NCI-H226 (cell line): ENCODE results near the gene ACACB.

Experiments used
- DNase-seq: peaks from one replicate; pipeline ENCODE4 v3.0.0-alpha.2; 2015

The ACACB gene

DNA sequence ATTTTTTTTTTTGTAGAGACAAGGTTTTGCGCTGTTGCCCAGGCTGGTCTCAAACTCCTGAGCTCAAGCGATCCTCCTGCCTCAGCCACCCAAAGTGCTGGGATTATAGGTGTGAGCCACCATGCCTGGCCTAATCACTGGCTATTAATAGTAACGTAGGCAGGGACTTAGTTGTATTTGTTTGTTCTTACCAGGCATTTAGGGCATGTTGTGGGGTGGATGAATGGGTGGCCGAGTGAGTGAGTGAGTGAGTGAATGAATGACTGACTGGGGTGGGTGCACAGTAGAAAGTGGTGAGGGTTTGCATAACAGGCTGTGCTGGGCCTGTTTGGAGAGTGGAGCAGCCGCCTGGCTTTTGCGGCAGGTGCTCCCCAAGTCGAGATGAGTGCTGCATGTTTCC is 105.7 kb downstream of the ACACB start:
- no peak for DNase-seq

- DNase-seq, result no peak
These were observed 106.1 kb downstream of the ACACB start for GRCh38 chr12:109222496-109222895.

DNA sequence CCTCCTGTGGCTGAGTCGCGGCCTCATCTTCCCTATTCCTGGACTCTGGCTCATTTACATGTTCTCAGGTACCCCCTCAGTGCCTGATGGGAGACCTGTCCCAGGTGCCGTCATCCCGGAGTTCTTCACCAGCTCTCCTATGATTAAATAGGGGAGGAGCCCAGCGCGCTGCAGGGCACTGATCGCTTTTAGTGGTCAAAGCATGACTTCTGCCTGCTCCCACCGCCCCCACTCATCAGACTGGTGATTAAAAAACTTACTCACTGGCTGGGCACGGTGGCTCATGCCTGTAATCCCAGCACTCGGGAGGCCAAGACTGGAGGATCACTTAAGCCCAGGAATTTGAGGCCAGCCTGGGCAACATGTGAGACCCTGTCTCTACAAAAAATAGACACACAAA is 106.8 kb downstream of the ACACB start:
- DNase-seq, result no peak

DNA sequence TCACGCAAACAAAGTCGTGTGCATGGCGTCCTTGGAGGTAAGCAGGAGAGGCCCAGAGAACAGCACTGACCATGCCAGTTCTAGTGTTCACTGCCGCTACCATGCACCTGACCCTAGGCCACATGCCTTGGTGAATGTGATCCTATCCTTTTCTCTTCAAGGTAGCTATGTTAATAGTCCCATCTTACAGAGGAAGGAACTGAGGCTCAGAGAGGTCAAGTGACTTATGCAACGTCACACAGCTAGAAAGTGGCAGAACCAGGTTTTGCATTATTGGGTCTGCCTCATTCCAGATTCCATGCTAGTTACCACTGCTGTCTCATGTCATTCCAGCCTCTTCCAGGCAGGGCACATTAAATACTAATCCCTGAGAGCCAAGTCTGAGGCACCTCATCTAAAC is 107.5 kb downstream of the ACACB start:
- DNase-seq, result no peak

GRCh38 chr12:109228664-109229063 is 112.3 kb downstream of the ACACB start:
- DNase-seq, result no peak

GRCh38 chr12:109230193-109230592 is 113.8 kb downstream of the ACACB start:
- no peak for DNase-seq

DNA sequence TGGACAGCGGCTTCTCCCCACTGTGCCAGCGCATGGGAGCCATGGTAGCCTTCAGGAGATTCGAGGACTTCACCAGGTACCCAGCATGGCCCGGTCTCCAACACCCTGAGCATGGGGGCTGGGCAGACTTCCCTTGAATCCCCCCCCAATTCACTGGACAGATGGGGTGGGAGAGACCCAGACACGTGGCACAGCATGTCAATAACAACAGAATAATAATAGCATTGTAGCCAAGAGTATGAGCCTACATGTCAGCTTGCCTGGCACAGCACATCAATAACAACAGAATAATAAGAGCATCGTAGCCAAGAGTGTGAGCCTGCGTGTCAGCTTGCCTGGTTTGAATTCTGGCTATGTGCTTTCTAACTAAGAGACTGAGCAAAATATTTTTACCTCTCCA is 116.3 kb downstream of the ACACB start:
- no peak for DNase-seq

DNA sequence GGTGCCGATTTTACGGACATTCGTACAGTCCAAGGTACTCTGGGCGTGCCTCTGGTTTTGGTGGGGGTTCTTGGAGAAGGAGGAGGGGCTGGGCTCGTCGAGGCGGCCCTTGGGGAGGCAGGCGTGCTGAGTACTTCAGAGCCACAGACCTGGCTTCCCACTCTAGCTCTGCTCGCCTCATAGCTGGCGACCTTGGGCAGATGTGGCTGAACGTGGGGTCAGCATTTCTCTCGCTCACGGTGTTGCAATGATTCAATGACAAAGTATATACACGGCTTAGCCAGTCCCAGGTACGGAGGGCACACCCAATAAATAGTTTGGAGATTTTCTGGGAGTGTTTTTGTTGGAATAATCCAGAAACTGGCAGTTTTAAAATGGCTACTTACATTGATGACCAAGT is 117.6 kb downstream of the ACACB start:
- DNase-seq, result no peak

DNA sequence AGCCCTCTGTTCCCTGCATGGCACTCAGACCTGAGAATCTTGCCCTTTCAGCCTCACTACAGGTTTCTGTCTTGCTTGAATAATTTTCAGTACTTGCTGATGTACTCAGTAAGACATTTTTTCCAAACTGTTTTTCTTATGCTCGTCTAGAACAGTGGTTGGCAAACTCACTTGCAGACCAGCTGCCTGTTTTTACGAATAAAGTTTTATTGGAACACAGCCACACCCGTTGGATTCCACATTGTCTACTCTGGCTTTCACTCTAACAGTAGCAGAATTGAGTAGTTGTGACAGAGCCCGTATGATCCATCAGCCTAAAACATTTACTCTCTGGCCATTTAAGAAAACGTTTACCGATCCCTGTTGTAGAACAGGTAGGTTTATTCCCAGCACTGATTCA is 119.9 kb downstream of the ACACB start:
- DNase-seq, result no peak

DNA sequence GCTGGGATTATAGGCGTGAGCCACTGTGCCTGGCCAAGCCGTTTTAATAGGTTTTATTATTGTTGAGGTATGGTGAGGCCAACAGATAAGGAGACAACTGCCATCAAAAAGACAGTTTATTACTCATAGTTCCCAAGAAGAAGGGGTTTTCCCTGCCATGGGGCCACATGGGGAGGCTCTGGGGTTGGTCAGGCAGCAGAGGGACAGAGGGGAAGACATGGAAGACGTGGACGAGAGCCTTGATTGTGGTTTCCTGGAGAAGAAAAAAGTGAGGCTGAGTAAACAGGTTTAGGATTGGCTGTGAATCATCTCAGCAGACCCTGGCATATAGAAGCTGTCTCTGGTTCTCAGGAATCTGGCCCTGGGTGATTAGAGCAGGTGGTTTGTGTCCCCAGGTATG is 122.8 kb downstream of the ACACB start:
- DNase-seq, result no peak

DNA sequence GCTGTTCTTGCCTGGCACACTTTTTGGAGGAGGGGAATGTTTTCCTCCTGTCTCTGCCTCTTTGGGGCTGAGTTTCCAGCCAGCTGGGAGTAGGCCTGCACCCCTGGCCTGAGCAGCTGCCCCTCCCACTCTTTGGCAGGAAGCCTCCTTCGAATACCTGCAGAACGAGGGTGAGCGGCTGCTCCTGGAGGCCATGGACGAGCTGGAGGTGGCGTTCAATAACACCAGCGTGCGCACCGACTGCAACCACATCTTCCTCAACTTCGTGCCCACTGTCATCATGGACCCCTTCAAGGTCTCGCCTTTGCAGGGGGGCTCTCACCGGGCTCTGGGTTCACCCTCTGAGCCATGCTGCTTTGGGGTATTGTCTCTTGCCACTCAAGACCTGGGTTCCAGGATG is 123.3 kb downstream of the ACACB start:
- no peak for DNase-seq

DNA sequence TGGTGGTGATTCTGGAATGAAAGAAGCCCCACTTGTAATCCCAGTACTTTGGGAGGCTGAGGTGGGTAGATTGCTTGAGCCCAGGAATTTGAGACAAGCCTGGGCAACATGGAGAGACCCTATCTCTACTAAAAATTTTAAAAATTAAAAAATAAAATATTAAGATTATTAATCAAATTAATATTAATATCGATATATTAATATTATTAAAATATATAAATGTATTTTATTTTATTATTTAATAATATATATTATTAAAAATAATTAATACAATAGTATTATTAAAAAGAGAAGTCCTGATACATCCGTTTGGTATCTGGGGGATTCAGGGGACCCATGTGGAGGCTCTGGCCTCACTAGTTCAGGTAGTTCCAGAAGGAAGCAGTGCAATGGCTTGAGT is 124.0 kb downstream of the ACACB start:
- no peak for DNase-seq

DNA sequence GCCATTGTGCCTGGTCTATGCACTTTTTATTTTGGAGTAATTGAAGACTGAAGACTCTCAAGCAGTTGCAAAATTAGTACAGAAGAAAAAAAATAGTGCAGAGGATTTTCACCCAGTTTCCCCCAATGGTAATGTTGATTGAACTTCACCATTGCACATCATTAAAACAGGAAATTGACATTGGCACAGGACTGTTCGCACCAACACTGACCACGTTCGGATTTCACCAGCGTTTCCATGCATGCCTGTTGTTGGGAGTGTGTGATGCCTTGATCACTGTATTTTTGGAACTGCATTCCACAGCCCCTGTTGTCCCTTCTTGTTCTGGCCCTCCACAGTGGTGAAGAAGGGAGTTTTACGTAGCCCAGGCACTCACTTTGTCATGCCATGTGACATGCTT is 125.5 kb downstream of the ACACB start:
- no peak for DNase-seq

GRCh38 chr12:109244073-109244472 is 127.7 kb downstream of the ACACB start:
- DNase-seq, result no peak

GRCh38 chr12:109246221-109246620 is 129.8 kb downstream of the ACACB start:
- no peak for DNase-seq

DNA sequence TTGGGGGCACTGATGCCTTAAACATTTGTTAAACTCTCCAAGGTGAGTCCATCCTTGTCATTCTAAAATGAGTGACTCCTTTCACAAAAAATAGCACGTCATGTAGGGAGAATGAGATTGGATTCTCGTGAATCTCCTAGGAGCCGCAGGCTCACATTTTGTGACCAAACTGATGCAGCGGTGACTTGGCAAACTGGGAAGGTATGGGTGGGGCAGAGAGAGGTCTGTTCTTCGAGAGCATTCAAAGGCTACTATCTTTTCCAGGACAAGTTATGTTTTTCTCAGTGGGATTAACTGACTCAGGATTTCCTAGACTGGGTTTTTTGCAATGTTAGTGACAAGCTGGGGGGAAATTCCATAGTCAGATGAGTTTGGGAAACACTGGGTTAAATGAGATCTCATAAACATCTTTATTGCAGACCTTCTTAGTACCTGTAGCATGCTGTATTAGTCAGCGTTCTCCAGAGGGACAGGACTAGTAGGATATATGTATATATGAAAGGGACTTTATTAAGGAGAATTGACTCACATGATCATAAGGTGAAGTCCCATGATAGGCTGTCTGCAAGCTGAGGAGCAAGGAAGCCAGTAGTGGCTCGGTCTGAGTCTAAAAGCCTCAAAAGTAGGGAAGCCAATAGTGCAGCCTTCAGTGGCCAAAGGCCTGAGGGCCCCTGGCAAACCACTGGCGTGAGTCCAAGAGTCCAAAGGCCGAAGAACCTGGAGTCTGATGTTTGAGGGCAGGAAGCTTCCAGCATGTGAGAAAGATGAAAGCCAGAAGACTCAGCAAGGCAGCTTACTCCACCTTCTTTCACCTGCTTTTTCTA is 131.7 kb downstream of the ACACB start:
- no peak for DNase-seq

DNA sequence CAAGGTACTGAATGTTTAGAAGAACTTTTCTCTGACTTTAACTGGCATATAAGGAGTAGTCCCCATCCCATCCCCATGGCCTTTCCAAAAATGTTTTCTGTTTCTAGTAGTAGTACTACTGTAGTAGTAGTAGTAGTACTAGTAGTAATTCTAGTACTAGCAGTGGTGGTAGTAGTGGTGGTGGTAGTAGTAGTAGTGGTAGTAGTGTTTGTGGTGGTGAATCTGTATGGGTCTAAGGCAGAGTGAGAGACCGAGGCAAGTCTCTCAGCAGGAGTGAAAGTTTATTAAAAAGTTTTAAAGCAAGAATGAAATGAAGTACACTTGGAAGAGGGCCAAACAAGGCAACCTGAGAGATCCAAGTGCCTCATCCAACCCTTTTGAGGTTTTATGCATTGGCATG is 134.1 kb downstream of the ACACB start:
- no peak for DNase-seq

- DNase-seq, result no peak
These were observed 136.4 kb downstream of the ACACB start for GRCh38 chr12:109252799-109253198.

GRCh38 chr12:109253913-109254544 is 137.6 kb downstream of the ACACB start:
- no peak for DNase-seq

DNA sequence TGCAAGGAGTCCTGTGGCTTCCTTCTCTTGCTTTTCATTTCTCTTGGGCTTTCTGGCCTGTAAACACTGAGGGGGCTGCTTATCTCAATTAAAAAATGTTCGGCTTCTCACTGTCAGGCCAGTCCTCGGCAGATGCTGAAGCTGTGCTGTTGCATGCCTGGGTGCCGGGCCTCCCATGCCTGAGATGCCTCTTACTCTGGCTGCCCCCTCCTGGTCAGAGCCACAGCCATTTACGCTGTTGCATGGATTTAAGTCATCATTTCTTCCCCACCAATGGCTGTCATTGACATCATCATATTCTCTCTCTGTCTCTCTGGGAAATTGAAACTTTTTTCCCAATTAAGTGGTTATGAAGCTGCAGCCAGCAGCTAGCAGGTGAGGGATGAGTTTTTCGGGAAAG is 139.0 kb downstream of the ACACB start:
- peak; percentile 8 for DNase-seq

DNA sequence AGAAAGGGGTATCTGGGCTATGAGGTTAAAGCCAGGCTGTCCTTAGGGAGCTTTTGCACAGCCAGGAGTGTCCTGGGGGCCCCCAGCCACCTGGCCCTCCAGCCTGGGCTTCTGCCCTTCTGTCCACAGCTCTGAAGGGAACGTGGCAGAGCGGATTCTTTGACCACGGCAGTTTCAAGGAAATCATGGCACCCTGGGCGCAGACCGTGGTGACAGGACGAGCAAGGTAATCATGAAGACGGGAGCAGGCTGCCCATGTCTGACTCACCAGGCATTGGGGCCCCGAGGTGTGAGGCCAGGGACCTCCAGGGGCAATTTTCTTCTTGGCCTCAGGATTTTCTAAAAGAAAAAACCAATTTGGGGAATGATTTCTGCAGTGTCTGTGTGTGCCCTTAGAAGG is 139.6 kb downstream of the ACACB start:
- DNase-seq, result no peak

DNA sequence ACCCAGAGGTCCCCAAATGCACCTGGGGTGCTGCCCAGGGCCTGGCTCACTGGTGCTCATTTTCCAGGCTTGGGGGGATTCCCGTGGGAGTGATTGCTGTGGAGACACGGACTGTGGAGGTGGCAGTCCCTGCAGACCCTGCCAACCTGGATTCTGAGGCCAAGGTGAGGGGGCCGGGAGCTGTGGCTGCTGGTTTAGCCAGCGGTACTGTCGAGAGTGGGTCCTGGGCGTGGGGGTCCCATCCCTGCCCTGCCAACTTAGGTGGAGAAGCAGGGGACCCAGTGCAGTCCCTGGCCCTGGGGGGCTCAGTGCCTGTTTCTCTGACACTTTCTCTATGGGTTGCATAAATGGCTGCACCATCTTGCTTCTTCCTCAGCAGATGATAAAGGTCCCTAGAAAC is 141.8 kb downstream of the ACACB start:
- DNase-seq, result no peak

GRCh38 chr12:109258607-109259544 is 142.5 kb downstream of the ACACB start:
- no peak for DNase-seq

GRCh38 chr12:109259545-109259895 is 143.1 kb downstream of the ACACB start:
- no peak for DNase-seq
